ENCODE measurements around the gene B4GALNT3. TPM values are rescaled to one million over a fixed set of nuclear protein-coding genes. Genes with fewer than 3 reads are reported as not detected.
A peak's percentile ranks its signal among the peaks of the same experiment; 100 is the strongest.

Gene B4GALNT3
- total RNA-seq, 1 donor = 0.09 TPM

GRCh38 chr12:527729-528128 lies 68.0 kb downstream of the B4GALNT3 start:
- no peak for TF ChIP-seq CTCF (IDR thresholded peaks at IDR 0.05; ENCODE audit: insufficient read depth, low read length)
- DNase-seq (ENCODE audit: low read depth) = no peak
- no peak overlapping the region for H3K4me3 ChIP-seq (ENCODE audit: low read depth, low read length)

- no peak overlapping the region for H3K4me3 ChIP-seq (ENCODE audit: low read depth, low read length)
- no peak for DNase-seq (ENCODE audit: low read depth)
- TF ChIP-seq CTCF (IDR thresholded peaks at IDR 0.05; ENCODE audit: insufficient read depth, low read length) = no peak
Observed at GRCh38 chr12:530308-530707, 70.6 kb downstream of the B4GALNT3 start.

- no peak for DNase-seq (ENCODE audit: low read depth)
- TF ChIP-seq CTCF (IDR thresholded peaks at IDR 0.05; ENCODE audit: insufficient read depth, low read length) = no peak
- no peak overlapping the region for H3K4me3 ChIP-seq (ENCODE audit: low read depth, low read length)
Observed at GRCh38 chr12:530821-531220, 71.1 kb downstream of the B4GALNT3 start.

GRCh38 chr12:531951-532585 lies 72.3 kb downstream of the B4GALNT3 start:
- DNase-seq (ENCODE audit: low read depth) = no peak
- no peak for TF ChIP-seq CTCF (IDR thresholded peaks at IDR 0.05; ENCODE audit: insufficient read depth, low read length)
- no peak overlapping the region for H3K4me3 ChIP-seq (ENCODE audit: low read depth, low read length)

- no peak for TF ChIP-seq CTCF (IDR thresholded peaks at IDR 0.05; ENCODE audit: insufficient read depth, low read length)
- peak; percentile 9 for DNase-seq (ENCODE audit: low read depth)
- H3K4me3 ChIP-seq (ENCODE audit: low read depth, low read length) = no peak overlapping the region
Observed at GRCh38 chr12:532908-533565, 73.3 kb downstream of the B4GALNT3 start.

- no peak overlapping the region for H3K4me3 ChIP-seq (ENCODE audit: low read depth, low read length)
- TF ChIP-seq CTCF (IDR thresholded peaks at IDR 0.05; ENCODE audit: insufficient read depth, low read length) = no peak
- DNase-seq (ENCODE audit: low read depth) = no peak
Observed at GRCh38 chr12:533718-534117, 74.0 kb downstream of the B4GALNT3 start.
